ENCODE measurements around the gene IGLON5.
A peak's percentile ranks its signal among the peaks of the same experiment; 100 is the strongest.

The IGLON5 gene

GRCh38 chr19:51337861-51338562 lies 26.6 kb downstream of the IGLON5 start:
- Histone ChIP-seq H3K9ac (ENCODE audit: low read length) (no peak overlapping the region), H3K14ac (ENCODE audit: low read length) (no peak overlapping the region)
- WGBS (ENCODE audit: extremely low coverage, insufficient coverage, insufficient read length): no CpG with 5 or more reads among the region's 19 CpGs

GRCh38 chr19:51338563-51339312 lies 27.3 kb downstream of the IGLON5 start:
- WGBS (ENCODE audit: extremely low coverage, insufficient coverage, insufficient read length): no CpG with 5 or more reads among the region's 43 CpGs
- Histone ChIP-seq H3K79me2 (ENCODE audit: control insufficient read depth, insufficient read depth, low read length, poor library complexity) (no peaks in the 10 kb centered on the region), H3K4me2 (ENCODE audit: low read length) (peak overlapping the region; percentile 65), H4K91ac (ENCODE audit: low read depth, low read length) (peak overlapping the region; percentile 40), H2BK5ac (ENCODE audit: low read depth, low read length, poor library complexity) (no peak overlapping the region), H4K12ac (ENCODE audit: low read depth, low read length) (no peak overlapping the region), H3K36me3 (ENCODE audit: control insufficient read depth in 1 of 2, insufficient read depth in 2 of 2, low read length in 2 of 2) (no peaks in the 10 kb centered on the region), H3K18ac (ENCODE audit: low read length) (no peak overlapping the region), H2BK120ac (ENCODE audit: insufficient read depth, low read length, poor library complexity) (no peak overlapping the region), H3K79me1 (ENCODE audit: low read length) (peaks cover 7% of the 10 kb centered on the region), H3K9ac (ENCODE audit: low read length) (no peak overlapping the region), H2AFZ (ENCODE audit: insufficient read depth, low read length, poor library complexity) (peak overlapping the region; percentile 97), H2BK12ac (ENCODE audit: low read length) (no peak overlapping the region), H3K14ac (ENCODE audit: low read length) (no peak overlapping the region), H3K4me3 (ENCODE audit: low read depth, low read length) (peak overlapping the region; percentile 74), H2AK5ac (ENCODE audit: low read length) (no peak overlapping the region), H3K4me1 (ENCODE audit: control insufficient read depth in 1 of 2, insufficient read depth in 2 of 2, low read length in 2 of 2) (peaks cover 2 to 7% of the 10 kb centered on the region in 2 experiments), H3K23ac (ENCODE audit: low read length) (no peak overlapping the region), H3K4ac (ENCODE audit: low read depth, low read length) (no peak overlapping the region), H3K27me3 (ENCODE audit: insufficient read depth, low read length) (peaks cover 9% of the 10 kb centered on the region), H3K27ac (ENCODE audit: low read depth, low read length) (no peak overlapping the region), H3K9me3 (ENCODE audit: insufficient read depth, low read depth, low read length) (no peaks in the 10 kb centered on the region), H4K8ac (ENCODE audit: low read depth, low read length) (peak overlapping the region; percentile 64)
- peak; percentile 64 to 83 for DNase-seq

More at GRCh38 chr19:51337861-51338562, 26.6 kb downstream of the IGLON5 start:
- peaks cover 9% of the 10 kb centered on the region for H3K27me3 ChIP-seq (ENCODE audit: insufficient read depth, low read length)
- no peak overlapping the region for H4K91ac ChIP-seq (ENCODE audit: low read depth, low read length)
- H2BK120ac ChIP-seq (ENCODE audit: insufficient read depth, low read length, poor library complexity): no peak overlapping the region
- no peak overlapping the region for H2BK5ac ChIP-seq (ENCODE audit: low read depth, low read length, poor library complexity)
- no peak overlapping the region for H3K23ac ChIP-seq (ENCODE audit: low read length)
- peaks cover 7% of the 10 kb centered on the region for H3K79me1 ChIP-seq (ENCODE audit: low read length)
- no peaks in the 10 kb centered on the region for H3K79me2 ChIP-seq (ENCODE audit: control insufficient read depth, insufficient read depth, low read length, poor library complexity)
- no peak overlapping the region for H2AFZ ChIP-seq (ENCODE audit: insufficient read depth, low read length, poor library complexity)
- H3K4me2 ChIP-seq (ENCODE audit: low read length): no peak overlapping the region
- H2BK12ac ChIP-seq (ENCODE audit: low read length): no peak overlapping the region
- H3K27ac ChIP-seq (ENCODE audit: low read depth, low read length): no peak overlapping the region
- no peak overlapping the region for H3K4ac ChIP-seq (ENCODE audit: low read depth, low read length)
- no peak overlapping the region for H4K8ac ChIP-seq (ENCODE audit: low read depth, low read length)
- H3K18ac ChIP-seq (ENCODE audit: low read length): no peak overlapping the region
- H3K4me3 ChIP-seq (ENCODE audit: low read depth, low read length): no peak overlapping the region
- H3K9me3 ChIP-seq (ENCODE audit: insufficient read depth, low read depth, low read length): no peaks in the 10 kb centered on the region
- DNase-seq: no peak
- H2AK5ac ChIP-seq (ENCODE audit: low read length): no peak overlapping the region
- no peaks in the 10 kb centered on the region for H3K36me3 ChIP-seq (ENCODE audit: control insufficient read depth in 1 of 2, insufficient read depth in 2 of 2, low read length in 2 of 2)
- H3K4me1 ChIP-seq (ENCODE audit: control insufficient read depth in 1 of 2, insufficient read depth in 2 of 2, low read length in 2 of 2): peaks cover 2 to 7% of the 10 kb centered on the region in 2 experiments
- H4K12ac ChIP-seq (ENCODE audit: low read depth, low read length): no peak overlapping the region

GRCh38 chr19:51339313-51339686 lies 27.9 kb downstream of the IGLON5 start:
- Histone ChIP-seq H3K18ac (ENCODE audit: low read length) (no peak overlapping the region), H3K14ac (ENCODE audit: low read length) (no peak overlapping the region), H3K4ac (ENCODE audit: low read depth, low read length) (no peak overlapping the region), H2BK120ac (ENCODE audit: insufficient read depth, low read length, poor library complexity) (no peak overlapping the region), H2AK5ac (ENCODE audit: low read length) (no peak overlapping the region), H2AFZ (ENCODE audit: insufficient read depth, low read length, poor library complexity) (peak overlapping the region; percentile 97), H3K79me1 (ENCODE audit: low read length) (peaks cover 7% of the 10 kb centered on the region), H3K36me3 (ENCODE audit: control insufficient read depth in 1 of 2, insufficient read depth in 2 of 2, low read length in 2 of 2) (no peaks in the 10 kb centered on the region), H4K12ac (ENCODE audit: low read depth, low read length) (no peak overlapping the region), H3K9me3 (ENCODE audit: insufficient read depth, low read depth, low read length) (no peaks in the 10 kb centered on the region), H3K27ac (ENCODE audit: low read depth, low read length) (no peak overlapping the region), H3K23ac (ENCODE audit: low read length) (no peak overlapping the region), H3K9ac (ENCODE audit: low read length) (no peak overlapping the region), H3K4me1 (ENCODE audit: control insufficient read depth in 1 of 2, insufficient read depth in 2 of 2, low read length in 2 of 2) (peaks cover 2 to 7% of the 10 kb centered on the region in 2 experiments), H4K8ac (ENCODE audit: low read depth, low read length) (peak overlapping the region; percentile 49), H3K4me3 (ENCODE audit: low read depth, low read length) (peak overlapping the region; percentile 74), H4K91ac (ENCODE audit: low read depth, low read length) (no peak overlapping the region), H2BK5ac (ENCODE audit: low read depth, low read length, poor library complexity) (no peak overlapping the region), H3K27me3 (ENCODE audit: insufficient read depth, low read length) (peaks cover 9% of the 10 kb centered on the region), H2BK12ac (ENCODE audit: low read length) (no peak overlapping the region), H3K4me2 (ENCODE audit: low read length) (peak overlapping the region; percentile 65), H3K79me2 (ENCODE audit: control insufficient read depth, insufficient read depth, low read length, poor library complexity) (no peaks in the 10 kb centered on the region)
- DNase-seq: no peak
- WGBS (ENCODE audit: extremely low coverage, insufficient coverage, insufficient read length): no CpG with 5 or more reads among the region's 10 CpGs

GRCh38 chr19:51339687-51340656 lies 28.5 kb downstream of the IGLON5 start:
- Histone ChIP-seq H3K4me1 (ENCODE audit: control insufficient read depth in 1 of 2, insufficient read depth in 2 of 2, low read length in 2 of 2) (peaks cover 2 to 7% of the 10 kb centered on the region in 2 experiments), H3K23ac (ENCODE audit: low read length) (no peak overlapping the region), H2BK12ac (ENCODE audit: low read length) (no peak overlapping the region), H3K36me3 (ENCODE audit: control insufficient read depth in 1 of 2, insufficient read depth in 2 of 2, low read length in 2 of 2) (peaks cover 4 to 5% of the 10 kb centered on the region in 2 experiments), H3K9ac (ENCODE audit: low read length) (no peak overlapping the region), H3K4me3 (ENCODE audit: low read depth, low read length) (peak overlapping the region; percentile 61), H4K8ac (ENCODE audit: low read depth, low read length) (peak overlapping the region; percentile 75), H4K12ac (ENCODE audit: low read depth, low read length) (peak overlapping the region; percentile 56), H2AK5ac (ENCODE audit: low read length) (no peak overlapping the region), H3K14ac (ENCODE audit: low read length) (no peak overlapping the region), H3K9me3 (ENCODE audit: insufficient read depth, low read depth, low read length) (no peaks in the 10 kb centered on the region), H3K79me1 (ENCODE audit: low read length) (peaks cover 7% of the 10 kb centered on the region), H3K4ac (ENCODE audit: low read depth, low read length) (no peak overlapping the region), H3K79me2 (ENCODE audit: control insufficient read depth, insufficient read depth, low read length, poor library complexity) (no peaks in the 10 kb centered on the region), H3K27ac (ENCODE audit: low read depth, low read length) (no peak overlapping the region), H2BK5ac (ENCODE audit: low read depth, low read length, poor library complexity) (no peak overlapping the region), H3K27me3 (ENCODE audit: insufficient read depth, low read length) (peaks cover 9% of the 10 kb centered on the region), H2BK120ac (ENCODE audit: insufficient read depth, low read length, poor library complexity) (no peak overlapping the region), H4K91ac (ENCODE audit: low read depth, low read length) (no peak overlapping the region), H3K18ac (ENCODE audit: low read length) (peak overlapping the region; percentile 47), H2AFZ (ENCODE audit: insufficient read depth, low read length, poor library complexity) (peak overlapping the region; percentile 64), H3K4me2 (ENCODE audit: low read length) (peak overlapping the region; percentile 83)
- WGBS (ENCODE audit: extremely low coverage, insufficient coverage, insufficient read length): no CpG with 5 or more reads among the region's 107 CpGs
- peak; percentile 96 for DNase-seq

All from trophoblast cell (in vitro differentiated cells and primary cell).